Heart left ventricle (tissue), 13 donors: Measurements from ENCODE around the gene GPRIN2.

Experiments
- POLR2A ChIP-seq, 2 donors: fragments of 450-650 bp; IDR thresholded peaks; one replicate each; pipeline ENCODE4 v1.6.1; 2017; ENCODE audit warnings: antibody characterized with exemption in 2 of 2, mild to moderate bottlenecking in 2 of 2, moderate library complexity in 2 of 2
- TF ChIP-seq, protein P1 (sequence below), 12 donors: fragments of 200-600 bp; sonication (generic) in 4 of 12; IDR thresholded peaks; one replicate each; pipeline versions ENCODE4 v1.5.0 to v1.8.0; 2018 to 2022; ENCODE audit warnings: antibody characterized with exemption in 12 of 12, mild to moderate bottlenecking in 5 of 12
- donor health status: ischemic (EF 13 %, LVEDD 7.1; RV severe dilation, severe dysfunction).
- donor health status: DM: no; HTN: yes; CAD: no.
- donor health status: DM: no; HTN: no; CAD: no.
- donor health status: ischemic (EF 25% LVEDD 6.9; RV normal size, moderate dysfunction).
- donor health status: ischemic (EF 25% LVEDD 5.7; RV mildly dilated, moderate dysfunction).
- donor health status: ischemic (EF 35%, LVEDD 5.7; RV mildly dilated, moderate dysfunction).
- donor health status: nonischemic (EF 11% LVEDD 7.7; RV severe dilation, severe dysfunction).
- donor health status: DM: yes; HTN: yes; CAD: no.
- donor health status: PGD.
- donor health status: ischemic (EF 29% LVEDD 5.4; RV normal size, mild dysfunction).
- donor health status: nonischemic (EF 23%, LVEDD 6.1; RV moderate dilation, normal function).

GRCh38 chr10:46542567-46543465, 13.6 kb downstream of the GPRIN2 start:
- TF ChIP-seq, protein P1, sequence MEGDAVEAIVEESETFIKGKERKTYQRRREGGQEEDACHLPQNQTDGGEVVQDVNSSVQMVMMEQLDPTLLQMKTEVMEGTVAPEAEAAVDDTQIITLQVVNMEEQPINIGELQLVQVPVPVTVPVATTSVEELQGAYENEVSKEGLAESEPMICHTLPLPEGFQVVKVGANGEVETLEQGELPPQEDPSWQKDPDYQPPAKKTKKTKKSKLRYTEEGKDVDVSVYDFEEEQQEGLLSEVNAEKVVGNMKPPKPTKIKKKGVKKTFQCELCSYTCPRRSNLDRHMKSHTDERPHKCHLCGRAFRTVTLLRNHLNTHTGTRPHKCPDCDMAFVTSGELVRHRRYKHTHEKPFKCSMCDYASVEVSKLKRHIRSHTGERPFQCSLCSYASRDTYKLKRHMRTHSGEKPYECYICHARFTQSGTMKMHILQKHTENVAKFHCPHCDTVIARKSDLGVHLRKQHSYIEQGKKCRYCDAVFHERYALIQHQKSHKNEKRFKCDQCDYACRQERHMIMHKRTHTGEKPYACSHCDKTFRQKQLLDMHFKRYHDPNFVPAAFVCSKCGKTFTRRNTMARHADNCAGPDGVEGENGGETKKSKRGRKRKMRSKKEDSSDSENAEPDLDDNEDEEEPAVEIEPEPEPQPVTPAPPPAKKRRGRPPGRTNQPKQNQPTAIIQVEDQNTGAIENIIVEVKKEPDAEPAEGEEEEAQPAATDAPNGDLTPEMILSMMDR (IDR thresholded peaks at IDR 0.05) = no peak
- TF ChIP-seq POLR2A (IDR thresholded peaks at IDR 0.05) = no peak
